HepG2 (cell line): ENCODE results near the gene DST. TPM values are rescaled to one million over a fixed set of nuclear protein-coding genes. Genes with fewer than 3 reads are reported as not detected.
A peak's percentile ranks its signal among the peaks of the same experiment; 100 is the strongest.

ENCODE experiments used
- CBX1 ChIP-seq: IDR thresholded peaks from one replicate; pipeline ENCODE4 v1.6.1; 2016; ENCODE audit warnings: antibody characterized with exemption, low read depth
- DMAP1 ChIP-seq: IDR thresholded peaks from 2 replicates; pipeline ENCODE4 v1.6.1; 2016
- HNF4A ChIP-seq: sonication (generic); formaldehyde crosslinking; IDR thresholded peaks from 2 replicates; pipeline ENCODE4 v1.4.0; 2020; ENCODE audit warnings: missing genetic modification reagents
- HOXA5 ChIP-seq: sonication (generic); formaldehyde crosslinking; IDR thresholded peaks from 2 replicates; pipeline ENCODE4 v1.4.0; 2020; ENCODE audit warnings: missing genetic modification reagents
- IKZF1 ChIP-seq: fragments of 450-650 bp; IDR thresholded peaks from 2 replicates; pipeline ENCODE4 v1.7.1; 2016
- NCOR1 ChIP-seq: fragments of 200-600 bp; sonication (generic); IDR thresholded peaks from 2 replicates; pipeline ENCODE4 v1.7.0; 2017; ENCODE audit warnings: antibody characterized with exemption, low read length, borderline replicate concordance
- NFE2L1 ChIP-seq: sonication (generic); formaldehyde crosslinking; IDR thresholded peaks from 2 replicates; pipeline ENCODE4 v1.4.0; 2020; ENCODE audit warnings: missing genetic modification reagents, mild to moderate bottlenecking, borderline replicate concordance
- PBX2 ChIP-seq: IDR thresholded peaks from 2 replicates; pipeline ENCODE4 v1.6.1; 2016; ENCODE audit warnings: control low read depth
- PCBP2 ChIP-seq: fragments of 200-400 bp; formaldehyde crosslinking; optimal IDR thresholded peaks from 2 replicates; pipeline ENCODE3; 2018; ENCODE audit warnings: low read length, low read depth; ENCODE audit not compliant: poor library complexity, severe bottlenecking
- SALL1 ChIP-seq: sonication (generic); formaldehyde crosslinking; IDR thresholded peaks from 2 replicates; pipeline ENCODE4 v1.8.0; 2022; ENCODE audit warnings: mild to moderate bottlenecking, missing genetic modification reagents
- SIN3B ChIP-seq: fragments of 150-350 bp; IDR thresholded peaks from 2 replicates; pipeline ENCODE4 v1.6.1; 2014; ENCODE audit warnings: low read length
- YEATS2 ChIP-seq: sonication (generic); formaldehyde crosslinking; IDR thresholded peaks from 2 replicates; pipeline ENCODE4 v1.4.0; 2020; ENCODE audit warnings: missing genetic modification reagents, borderline replicate concordance
- ZBTB37 ChIP-seq: sonication (generic); formaldehyde crosslinking; IDR thresholded peaks from 2 replicates; pipeline ENCODE4 v1.4.0; 2020; ENCODE audit warnings: mild to moderate bottlenecking, missing genetic modification reagents
- ZFP90 ChIP-seq: sonication (generic); formaldehyde crosslinking; IDR thresholded peaks from 2 replicates; pipeline ENCODE4 v1.8.0; 2022; ENCODE audit warnings: missing genetic modification reagents, mild to moderate bottlenecking, inconsistent platforms, borderline replicate concordance
- ZFX ChIP-seq: sonication (generic); formaldehyde crosslinking; IDR thresholded peaks from 2 replicates; pipeline ENCODE4 v1.4.0; 2020; ENCODE audit warnings: mild to moderate bottlenecking, low read depth, missing genetic modification reagents, moderate library complexity
- ZNF225 ChIP-seq: sonication (generic); formaldehyde crosslinking; IDR thresholded peaks from 2 replicates; pipeline ENCODE4 v1.4.0; 2020; ENCODE audit warnings: mild to moderate bottlenecking, missing genetic modification reagents
- ZNF567 ChIP-seq: sonication (generic); formaldehyde crosslinking; IDR thresholded peaks from 2 replicates; pipeline ENCODE4 v1.8.1; 2023; ENCODE audit warnings: mild to moderate bottlenecking, missing genetic modification reagents, borderline replicate concordance
- ZNF660 ChIP-seq: sonication (generic); formaldehyde crosslinking; IDR thresholded peaks from 2 replicates; pipeline ENCODE4 v1.5.1; 2020; ENCODE audit warnings: mild to moderate bottlenecking, low read depth, missing genetic modification reagents, borderline replicate concordance
- ZNF678 ChIP-seq: sonication (generic); formaldehyde crosslinking; IDR thresholded peaks from 2 replicates; pipeline ENCODE4 v1.4.0; 2020; ENCODE audit warnings: mild to moderate bottlenecking, missing genetic modification reagents
- ZSCAN21 ChIP-seq: sonication (generic); formaldehyde crosslinking; IDR thresholded peaks from 2 replicates; pipeline ENCODE4 v1.8.0; 2022; ENCODE audit warnings: mild to moderate bottlenecking, missing genetic modification reagents, moderate library complexity, borderline replicate concordance
- polyA plus RNA-seq, 8 experiments: library from polyadenylated mRNA; depleted of rRNA in 3 of 8; stranded (reverse) in 7 of 8; unstranded in 1 of 8; fragments of >200 nt; fragmentation: Illumina TruSeq in 4 of 8; extraction: Trizol in 4 of 8; gene quantifications; 2 replicates each; pipeline versions ENCODE4 v1.2.1 to v1.2.3, GENCODE V29; 2011 to 2016; ENCODE audit warnings: low read depth in 4 of 8, missing spikeins in 1 of 8, mixed read lengths in 1 of 8; ENCODE audit not compliant: insufficient read depth in 1 of 8
- total RNA-seq, 5 experiments: library from RNA; depleted of rRNA; stranded (reverse); fragments of >200 nt; fragmentation: Illumina TruSeq; extraction: Trizol; gene quantifications; 2 replicates each; pipeline ENCODE4 v1.2.3, GENCODE V29; 2016; ENCODE audit warnings: low read depth in 1 of 5
- TF ChIP-seq, protein P1 (sequence below), 2 experiments: IDR thresholded peaks; 2 replicates each; pipeline ENCODE4 v1.6.1; 2011 to 2012; ENCODE audit warnings: low read length in 2 of 2, borderline replicate concordance in 1 of 2, low read depth in 1 of 2, mild to moderate bottlenecking in 1 of 2, moderate library complexity in 1 of 2
- TF ChIP-seq, protein P2 (sequence below): IDR thresholded peaks from 2 replicates; pipeline ENCODE4 v1.6.1; 2016; ENCODE audit warnings: missing genetic modification reagents, missing compliant biosample characterization
- TF ChIP-seq, protein P3 (sequence below): sonication (generic); formaldehyde crosslinking; conservative IDR thresholded peaks from 2 replicates; pipeline ENCODE4 v1.4.0; 2020; ENCODE audit warnings: missing genetic modification reagents

DST gene
- total and polyA plus RNA-seq, 2 of the 13 experiments (the other 11 are each of a cell fraction or from before 2014, with no cell fraction given) = 64.4 to 89.0 TPM

GRCh38 chr6:56515081-56515905 lies 127.4 kb downstream of the DST start (continued):
- TF ChIP-seq, protein P1, sequence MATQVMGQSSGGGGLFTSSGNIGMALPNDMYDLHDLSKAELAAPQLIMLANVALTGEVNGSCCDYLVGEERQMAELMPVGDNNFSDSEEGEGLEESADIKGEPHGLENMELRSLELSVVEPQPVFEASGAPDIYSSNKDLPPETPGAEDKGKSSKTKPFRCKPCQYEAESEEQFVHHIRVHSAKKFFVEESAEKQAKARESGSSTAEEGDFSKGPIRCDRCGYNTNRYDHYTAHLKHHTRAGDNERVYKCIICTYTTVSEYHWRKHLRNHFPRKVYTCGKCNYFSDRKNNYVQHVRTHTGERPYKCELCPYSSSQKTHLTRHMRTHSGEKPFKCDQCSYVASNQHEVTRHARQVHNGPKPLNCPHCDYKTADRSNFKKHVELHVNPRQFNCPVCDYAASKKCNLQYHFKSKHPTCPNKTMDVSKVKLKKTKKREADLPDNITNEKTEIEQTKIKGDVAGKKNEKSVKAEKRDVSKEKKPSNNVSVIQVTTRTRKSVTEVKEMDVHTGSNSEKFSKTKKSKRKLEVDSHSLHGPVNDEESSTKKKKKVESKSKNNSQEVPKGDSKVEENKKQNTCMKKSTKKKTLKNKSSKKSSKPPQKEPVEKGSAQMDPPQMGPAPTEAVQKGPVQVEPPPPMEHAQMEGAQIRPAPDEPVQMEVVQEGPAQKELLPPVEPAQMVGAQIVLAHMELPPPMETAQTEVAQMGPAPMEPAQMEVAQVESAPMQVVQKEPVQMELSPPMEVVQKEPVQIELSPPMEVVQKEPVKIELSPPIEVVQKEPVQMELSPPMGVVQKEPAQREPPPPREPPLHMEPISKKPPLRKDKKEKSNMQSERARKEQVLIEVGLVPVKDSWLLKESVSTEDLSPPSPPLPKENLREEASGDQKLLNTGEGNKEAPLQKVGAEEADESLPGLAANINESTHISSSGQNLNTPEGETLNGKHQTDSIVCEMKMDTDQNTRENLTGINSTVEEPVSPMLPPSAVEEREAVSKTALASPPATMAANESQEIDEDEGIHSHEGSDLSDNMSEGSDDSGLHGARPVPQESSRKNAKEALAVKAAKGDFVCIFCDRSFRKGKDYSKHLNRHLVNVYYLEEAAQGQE (IDR thresholded peaks at IDR 0.05; ENCODE audit: borderline replicate concordance in 1 of 2, low read depth in 1 of 2, low read length in 2 of 2) = peak in 1 of 2 experiments; percentile 79; a peak in 3 of 4 replicates
- TF ChIP-seq ZNF225 (CRISPR knock-in tag) = no peak
- TF ChIP-seq DMAP1 (CRISPR knock-in tag) = no peak
- no peak for TF ChIP-seq SIN3B
- peak; percentile 73 for TF ChIP-seq PBX2 (CRISPR knock-in tag)
- no peak for TF ChIP-seq NCOR1
- TF ChIP-seq ZNF567 (CRISPR knock-in tag) = no peak
- TF ChIP-seq NFE2L1 (CRISPR knock-in tag) = no peak
- no peak for TF ChIP-seq IKZF1
- TF ChIP-seq ZSCAN21 = no peak
- TF ChIP-seq CBX1 = no peak
- TF ChIP-seq, protein P2, sequence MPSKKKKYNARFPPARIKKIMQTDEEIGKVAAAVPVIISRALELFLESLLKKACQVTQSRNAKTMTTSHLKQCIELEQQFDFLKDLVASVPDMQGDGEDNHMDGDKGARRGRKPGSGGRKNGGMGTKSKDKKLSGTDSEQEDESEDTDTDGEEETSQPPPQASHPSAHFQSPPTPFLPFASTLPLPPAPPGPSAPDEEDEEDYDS = no peak
- no peak for TF ChIP-seq PCBP2
- no peak for TF ChIP-seq ZFP90
- no peak for TF ChIP-seq ZNF678 (CRISPR knock-in tag)
- TF ChIP-seq ZBTB37 = no peak
- TF ChIP-seq, protein P3, sequence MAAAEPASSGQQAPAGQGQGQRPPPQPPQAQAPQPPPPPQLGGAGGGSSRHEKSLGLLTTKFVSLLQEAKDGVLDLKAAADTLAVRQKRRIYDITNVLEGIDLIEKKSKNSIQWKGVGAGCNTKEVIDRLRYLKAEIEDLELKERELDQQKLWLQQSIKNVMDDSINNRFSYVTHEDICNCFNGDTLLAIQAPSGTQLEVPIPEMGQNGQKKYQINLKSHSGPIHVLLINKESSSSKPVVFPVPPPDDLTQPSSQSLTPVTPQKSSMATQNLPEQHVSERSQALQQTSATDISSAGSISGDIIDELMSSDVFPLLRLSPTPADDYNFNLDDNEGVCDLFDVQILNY (CRISPR knock-in tag) = no peak
- no peak for TF ChIP-seq YEATS2 (CRISPR knock-in tag)
- TF ChIP-seq ZFX (CRISPR knock-in tag) = no peak
- peak; percentile 59 for TF ChIP-seq HNF4A
- TF ChIP-seq HOXA5 (CRISPR knock-in tag) = peak; percentile 100
- peak; percentile 13; the same call in 1 of the 2 replicates for TF ChIP-seq SALL1 (CRISPR knock-in tag)
- no peak for TF ChIP-seq ZNF660 (CRISPR knock-in tag)
